Measurements from ENCODE around the gene AQR.

The AQR gene

DNA sequence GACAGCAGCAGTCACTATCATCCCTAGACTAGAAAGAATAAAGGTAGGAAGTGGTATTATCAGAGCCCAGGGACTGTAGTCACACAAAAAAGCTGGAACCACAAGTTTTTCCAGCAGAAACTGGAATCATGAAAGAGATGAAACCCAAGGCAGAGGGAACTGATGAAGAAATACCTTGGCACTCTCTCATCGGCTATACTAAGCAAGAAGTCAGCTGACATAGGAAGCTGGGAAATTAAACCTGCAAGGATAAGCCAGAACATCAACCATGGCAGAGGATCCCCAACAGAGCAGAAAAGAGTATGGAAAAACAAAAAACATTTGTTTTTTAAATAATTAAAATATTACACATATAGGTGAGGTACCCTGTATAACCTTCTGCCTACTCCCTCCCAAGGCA is 86.5 kb downstream of the AQR start:
- H3K27me3 ChIP-seq (ENCODE audit: control insufficient read depth, insufficient read depth, low read length): no peaks in the 10 kb centered on the region
- H3K9me3 ChIP-seq (ENCODE audit: control insufficient read depth, insufficient read depth, low read length): no peaks in the 10 kb centered on the region
- H3K36me3 ChIP-seq (ENCODE audit: control insufficient read depth, insufficient read depth, low read length): peaks cover 87% of the 10 kb centered on the region
- no peak overlapping the region for H3K27ac ChIP-seq (ENCODE audit: low read depth, low read length)
- no peak overlapping the region for H3K4me3 ChIP-seq (ENCODE audit: low read depth, low read length)
- H3K9ac ChIP-seq (ENCODE audit: low read depth, low read length): no peak overlapping the region
- no peaks in the 10 kb centered on the region for H3K4me1 ChIP-seq (ENCODE audit: control insufficient read depth, insufficient read depth, low read length)

DNA sequence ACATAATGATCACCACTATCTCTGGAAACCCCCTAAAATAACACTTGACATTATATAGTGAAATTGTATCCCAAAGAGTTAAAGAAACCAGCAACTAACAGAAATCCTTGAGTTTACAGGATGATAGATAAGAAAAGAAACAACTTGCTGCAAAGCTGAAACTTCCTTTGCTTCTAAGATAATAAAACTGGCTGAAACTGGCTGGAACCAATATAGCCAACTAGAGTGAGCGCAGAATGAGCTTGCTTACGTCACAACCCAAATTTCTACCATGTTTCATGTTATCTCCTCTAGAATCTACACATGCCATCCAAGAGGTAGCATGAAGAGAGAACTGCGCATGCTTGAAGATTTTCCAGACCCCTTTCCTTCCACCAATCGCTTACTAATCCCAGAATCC is 90.4 kb downstream of the AQR start:
- no peaks in the 10 kb centered on the region for H3K9me3 ChIP-seq (ENCODE audit: control insufficient read depth, insufficient read depth, low read length)
- no peak overlapping the region for H3K4me3 ChIP-seq (ENCODE audit: low read depth, low read length)
- no peaks in the 10 kb centered on the region for H3K4me1 ChIP-seq (ENCODE audit: control insufficient read depth, insufficient read depth, low read length)
- no peak overlapping the region for H3K27ac ChIP-seq (ENCODE audit: low read depth, low read length)
- H3K36me3 ChIP-seq (ENCODE audit: control insufficient read depth, insufficient read depth, low read length): peaks cover 80% of the 10 kb centered on the region
- no peaks in the 10 kb centered on the region for H3K27me3 ChIP-seq (ENCODE audit: control insufficient read depth, insufficient read depth, low read length)
- no peak overlapping the region for H3K9ac ChIP-seq (ENCODE audit: low read depth, low read length)

DNA sequence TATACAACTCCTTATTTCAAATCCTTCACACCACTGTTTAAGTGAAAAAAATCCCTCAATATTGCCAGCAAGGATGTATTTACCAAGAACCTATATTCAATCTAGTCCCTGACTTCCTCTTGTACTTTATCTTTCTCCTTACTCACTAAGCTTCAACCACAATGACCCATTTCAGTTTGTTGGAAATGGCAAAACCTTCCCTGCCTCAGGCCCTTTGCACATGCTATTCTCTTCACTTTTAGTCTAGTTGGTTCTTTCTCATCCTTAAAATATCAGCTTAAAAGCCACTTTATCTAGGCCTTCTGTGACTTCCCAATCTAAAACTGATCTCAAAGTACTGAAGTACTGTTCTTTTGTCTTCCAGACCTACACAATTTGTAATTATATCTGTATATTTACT is 92.9 kb downstream of the AQR start:
- Histone ChIP-seq H3K27me3 (ENCODE audit: control insufficient read depth, insufficient read depth, low read length) (no peaks in the 10 kb centered on the region), H3K36me3 (ENCODE audit: control insufficient read depth, insufficient read depth, low read length) (peaks cover 75% of the 10 kb centered on the region), H3K9ac (ENCODE audit: low read depth, low read length) (no peak overlapping the region), H3K27ac (ENCODE audit: low read depth, low read length) (no peak overlapping the region), H3K4me1 (ENCODE audit: control insufficient read depth, insufficient read depth, low read length) (no peaks in the 10 kb centered on the region), H3K4me3 (ENCODE audit: low read depth, low read length) (no peak overlapping the region), H3K9me3 (ENCODE audit: control insufficient read depth, insufficient read depth, low read length) (no peaks in the 10 kb centered on the region)

DNA sequence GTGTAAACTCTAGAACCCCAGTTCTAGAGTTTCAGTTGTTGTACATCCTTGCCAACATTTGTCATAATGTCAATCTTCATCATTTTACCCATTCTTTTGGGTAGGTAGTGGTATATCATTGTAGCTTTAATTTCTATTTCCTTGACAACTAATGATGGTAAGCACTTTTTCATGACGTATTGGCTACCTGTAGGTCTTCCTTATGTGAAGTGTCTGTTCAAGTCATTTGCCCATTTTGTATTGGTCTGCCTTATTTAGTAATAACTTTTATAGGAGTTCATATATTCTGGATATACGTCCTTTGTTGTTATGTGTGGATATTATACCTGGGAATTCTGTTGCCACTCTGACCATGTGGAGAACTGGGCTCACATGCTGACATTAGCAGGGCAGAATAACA is 100.4 kb downstream of the AQR start:
- H3K9me3 ChIP-seq (ENCODE audit: control insufficient read depth, insufficient read depth, low read length): no peaks in the 10 kb centered on the region
- no peaks in the 10 kb centered on the region for H3K27me3 ChIP-seq (ENCODE audit: control insufficient read depth, insufficient read depth, low read length)
- no peak overlapping the region for H3K4me3 ChIP-seq (ENCODE audit: low read depth, low read length)
- no peaks in the 10 kb centered on the region for H3K4me1 ChIP-seq (ENCODE audit: control insufficient read depth, insufficient read depth, low read length)
- no peak overlapping the region for H3K9ac ChIP-seq (ENCODE audit: low read depth, low read length)
- peaks cover 71% of the 10 kb centered on the region for H3K36me3 ChIP-seq (ENCODE audit: control insufficient read depth, insufficient read depth, low read length)
- no peak overlapping the region for H3K27ac ChIP-seq (ENCODE audit: low read depth, low read length)

DNA sequence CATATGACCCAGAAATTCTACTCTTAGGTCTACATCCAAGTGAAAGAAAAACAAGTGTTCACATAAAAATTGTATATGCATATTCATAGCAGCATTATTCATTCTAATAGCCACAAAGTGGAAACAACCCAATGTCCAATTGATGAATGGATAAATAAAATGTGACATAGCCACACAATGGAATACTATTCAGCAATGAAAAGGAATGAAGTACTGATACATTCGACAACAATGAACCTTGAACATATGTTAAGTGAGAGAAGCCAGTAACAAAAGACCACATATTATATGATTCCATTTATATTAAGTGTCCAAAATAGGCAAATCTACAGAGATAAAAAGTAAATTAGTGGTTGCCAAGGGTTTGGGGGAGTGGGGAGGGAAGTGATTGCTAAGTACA is 104.0 kb downstream of the AQR start:
- H3K4me3 ChIP-seq (ENCODE audit: low read depth, low read length): no peak overlapping the region
- no peak overlapping the region for H3K27ac ChIP-seq (ENCODE audit: low read depth, low read length)
- H3K27me3 ChIP-seq (ENCODE audit: control insufficient read depth, insufficient read depth, low read length): no peaks in the 10 kb centered on the region
- no peaks in the 10 kb centered on the region for H3K9me3 ChIP-seq (ENCODE audit: control insufficient read depth, insufficient read depth, low read length)
- H3K4me1 ChIP-seq (ENCODE audit: control insufficient read depth, insufficient read depth, low read length): no peaks in the 10 kb centered on the region
- H3K36me3 ChIP-seq (ENCODE audit: control insufficient read depth, insufficient read depth, low read length): peaks cover 81% of the 10 kb centered on the region
- no peak overlapping the region for H3K9ac ChIP-seq (ENCODE audit: low read depth, low read length)

DNA sequence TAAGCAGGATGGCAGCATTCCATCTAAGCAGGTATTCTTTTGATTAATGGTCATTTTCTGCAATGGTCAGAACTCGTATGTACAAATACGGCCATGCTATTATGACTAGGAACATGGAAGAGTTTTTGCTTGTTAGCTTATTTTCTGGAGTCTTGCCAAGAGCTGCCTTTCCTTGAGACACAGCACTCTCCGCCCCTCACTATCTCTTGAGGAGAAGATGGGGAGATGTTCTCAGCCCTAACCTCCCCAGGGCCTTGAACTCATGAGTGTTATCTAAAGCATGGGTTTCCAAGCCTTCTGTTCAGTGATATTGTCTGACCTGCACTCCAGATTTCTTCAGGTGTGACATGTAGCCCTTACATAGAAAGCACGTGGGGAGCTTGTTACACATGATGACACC is 108.3 kb downstream of the AQR start:
- Histone ChIP-seq H3K4me1 (ENCODE audit: control insufficient read depth, insufficient read depth, low read length) (no peaks in the 10 kb centered on the region), H3K27ac (ENCODE audit: low read depth, low read length) (no peak overlapping the region), H3K9me3 (ENCODE audit: control insufficient read depth, insufficient read depth, low read length) (no peaks in the 10 kb centered on the region), H3K4me3 (ENCODE audit: low read depth, low read length) (no peak overlapping the region), H3K27me3 (ENCODE audit: control insufficient read depth, insufficient read depth, low read length) (no peaks in the 10 kb centered on the region), H3K9ac (ENCODE audit: low read depth, low read length) (no peak overlapping the region), H3K36me3 (ENCODE audit: control insufficient read depth, insufficient read depth, low read length) (peaks cover 88% of the 10 kb centered on the region)

DNA sequence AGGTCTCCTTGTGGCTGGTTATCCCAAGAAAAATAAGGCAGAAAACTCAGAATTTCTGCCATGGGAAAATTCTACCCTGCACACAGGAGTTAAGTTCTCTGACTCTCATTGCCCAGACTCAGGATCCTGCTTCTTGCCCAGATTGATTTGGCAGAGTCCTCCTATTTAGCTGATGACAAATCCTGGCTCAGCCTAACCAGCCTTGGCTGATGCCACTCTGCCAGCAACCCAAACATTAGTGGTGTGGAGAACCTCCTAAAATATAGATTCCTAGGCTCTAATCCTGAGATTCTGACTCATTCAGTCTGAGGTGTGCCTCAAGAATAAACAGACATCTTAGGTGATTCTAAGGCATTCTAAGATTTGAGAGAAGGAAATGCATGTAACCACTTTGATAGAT is 113.6 kb downstream of the AQR start:
- no peaks in the 10 kb centered on the region for H3K4me1 ChIP-seq (ENCODE audit: control insufficient read depth, insufficient read depth, low read length)

DNA sequence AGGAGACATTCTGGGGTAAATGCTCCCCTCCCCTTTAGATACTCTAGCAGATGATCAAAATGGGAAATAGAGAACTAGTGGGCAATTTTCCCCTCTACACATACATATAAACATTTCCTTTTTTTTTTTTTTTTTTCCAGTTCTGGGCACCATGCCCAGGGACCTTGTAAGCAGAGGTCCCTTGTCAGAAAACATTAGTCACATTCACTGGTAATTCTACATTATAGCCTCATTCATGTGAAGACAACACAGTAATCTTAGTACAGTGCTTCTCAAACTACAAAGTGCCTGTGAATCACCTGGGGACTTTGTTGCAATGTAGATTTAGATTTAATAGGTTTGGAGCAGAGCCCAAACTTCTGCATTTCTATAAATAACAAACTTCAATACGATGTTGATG is 114.1 kb downstream of the AQR start:
- Histone ChIP-seq H3K27ac (ENCODE audit: low read depth, low read length) (no peak overlapping the region), H3K4me3 (ENCODE audit: low read depth, low read length) (no peak overlapping the region), H3K9me3 (ENCODE audit: control insufficient read depth, insufficient read depth, low read length) (no peaks in the 10 kb centered on the region), H3K9ac (ENCODE audit: low read depth, low read length) (no peak overlapping the region), H3K27me3 (ENCODE audit: control insufficient read depth, insufficient read depth, low read length) (no peaks in the 10 kb centered on the region), H3K4me1 (ENCODE audit: control insufficient read depth, insufficient read depth, low read length) (no peaks in the 10 kb centered on the region), H3K36me3 (ENCODE audit: control insufficient read depth, insufficient read depth, low read length) (peaks cover 55% of the 10 kb centered on the region)

More for the DNA sequence above, 113.6 kb downstream of the AQR start:
- H3K9ac ChIP-seq (ENCODE audit: low read depth, low read length): no peak overlapping the region
- no peak overlapping the region for H3K27ac ChIP-seq (ENCODE audit: low read depth, low read length)
- no peaks in the 10 kb centered on the region for H3K27me3 ChIP-seq (ENCODE audit: control insufficient read depth, insufficient read depth, low read length)
- H3K4me3 ChIP-seq (ENCODE audit: low read depth, low read length): no peak overlapping the region
- no peaks in the 10 kb centered on the region for H3K9me3 ChIP-seq (ENCODE audit: control insufficient read depth, insufficient read depth, low read length)
- peaks cover 60% of the 10 kb centered on the region for H3K36me3 ChIP-seq (ENCODE audit: control insufficient read depth, insufficient read depth, low read length)

DNA sequence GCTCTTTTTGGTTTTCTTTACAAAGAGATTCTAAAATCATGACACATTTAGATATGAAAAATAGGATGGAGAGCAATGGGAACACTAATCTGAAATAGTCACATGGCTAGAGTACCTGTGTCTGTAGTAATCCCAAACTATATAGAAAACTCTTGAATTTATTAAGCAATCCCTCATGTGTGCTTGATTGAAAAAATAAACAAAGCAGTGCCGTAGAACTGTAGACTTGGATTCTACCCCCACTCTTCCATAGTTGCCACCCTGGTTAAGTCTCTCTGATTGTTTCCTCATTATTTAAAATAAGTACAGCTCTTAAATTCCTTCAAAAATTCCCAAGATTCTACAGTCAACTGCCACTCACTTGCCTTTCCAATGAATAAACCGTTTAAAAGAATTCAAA is 115.3 kb downstream of the AQR start:
- Histone ChIP-seq H3K27me3 (ENCODE audit: control insufficient read depth, insufficient read depth, low read length) (no peaks in the 10 kb centered on the region), H3K27ac (ENCODE audit: low read depth, low read length) (no peak overlapping the region), H3K9me3 (ENCODE audit: control insufficient read depth, insufficient read depth, low read length) (no peaks in the 10 kb centered on the region), H3K9ac (ENCODE audit: low read depth, low read length) (no peak overlapping the region), H3K4me1 (ENCODE audit: control insufficient read depth, insufficient read depth, low read length) (no peaks in the 10 kb centered on the region), H3K4me3 (ENCODE audit: low read depth, low read length) (no peak overlapping the region), H3K36me3 (ENCODE audit: control insufficient read depth, insufficient read depth, low read length) (peaks cover 43% of the 10 kb centered on the region)

DNA sequence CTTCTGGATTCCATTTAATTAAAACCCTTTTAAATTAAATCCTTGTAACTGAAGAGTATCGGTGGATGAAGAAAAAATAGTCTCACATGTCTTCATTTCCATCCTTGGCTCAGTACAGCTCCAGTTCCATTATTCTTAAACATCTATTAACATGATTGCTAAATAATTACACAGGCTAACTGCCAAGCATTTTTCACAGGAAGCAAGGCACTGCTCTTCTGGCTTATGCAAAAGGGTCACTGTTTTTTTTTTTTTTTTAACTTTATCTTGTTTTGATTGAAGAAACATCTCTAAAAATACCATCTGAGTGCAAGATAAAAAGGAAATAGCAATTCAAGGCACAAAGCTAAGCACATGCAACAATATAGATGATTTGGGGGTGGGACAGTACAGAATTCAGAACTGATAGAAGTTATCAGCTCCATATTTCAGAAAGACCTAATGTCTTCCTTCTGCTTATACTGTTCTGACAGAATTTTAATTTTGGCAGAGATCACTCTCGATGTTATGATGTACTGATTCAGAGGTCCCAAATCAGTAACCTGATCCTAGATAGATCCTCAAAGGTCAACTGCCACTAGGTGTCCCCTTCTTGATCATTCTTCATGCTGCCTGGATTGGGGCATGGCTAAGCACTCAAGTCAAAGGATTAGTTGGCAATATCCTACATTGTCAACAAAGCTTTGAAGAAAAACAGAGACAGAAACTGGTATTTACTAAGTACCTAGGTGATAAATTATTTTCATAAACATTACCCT is 116.4 kb downstream of the AQR start:
- Histone ChIP-seq H3K4me1 (ENCODE audit: control insufficient read depth, insufficient read depth, low read length) (no peaks in the 10 kb centered on the region), H3K9ac (ENCODE audit: low read depth, low read length) (no peak overlapping the region), H3K36me3 (ENCODE audit: control insufficient read depth, insufficient read depth, low read length) (peaks cover 33% of the 10 kb centered on the region), H3K27ac (ENCODE audit: low read depth, low read length) (no peak overlapping the region), H3K27me3 (ENCODE audit: control insufficient read depth, insufficient read depth, low read length) (no peaks in the 10 kb centered on the region), H3K4me3 (ENCODE audit: low read depth, low read length) (no peak overlapping the region), H3K9me3 (ENCODE audit: control insufficient read depth, insufficient read depth, low read length) (no peaks in the 10 kb centered on the region)

DNA sequence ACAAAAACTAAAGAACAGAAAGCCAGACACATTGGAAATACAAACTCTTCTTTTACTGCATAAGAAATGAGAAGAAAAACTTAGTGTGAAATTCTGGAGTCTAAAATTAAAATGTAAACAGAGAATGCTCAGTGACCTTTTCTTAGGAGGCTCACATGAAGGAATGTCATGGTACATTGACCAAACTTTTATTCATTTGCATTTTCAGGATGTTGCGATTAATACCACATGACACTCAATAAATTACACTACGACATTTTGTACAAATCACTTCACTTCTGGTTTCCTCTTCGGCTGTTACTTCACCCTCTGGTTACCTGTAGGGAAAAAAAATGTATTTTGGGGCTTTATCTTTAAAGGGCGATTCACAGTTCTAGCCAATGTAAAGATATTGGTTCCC is 117.8 kb downstream of the AQR start:
- Histone ChIP-seq H3K4me3 (ENCODE audit: low read depth, low read length) (no peak overlapping the region), H3K9me3 (ENCODE audit: control insufficient read depth, insufficient read depth, low read length) (no peaks in the 10 kb centered on the region), H3K27me3 (ENCODE audit: control insufficient read depth, insufficient read depth, low read length) (no peaks in the 10 kb centered on the region), H3K4me1 (ENCODE audit: control insufficient read depth, insufficient read depth, low read length) (no peaks in the 10 kb centered on the region), H3K27ac (ENCODE audit: low read depth, low read length) (no peak overlapping the region), H3K36me3 (ENCODE audit: control insufficient read depth, insufficient read depth, low read length) (peaks cover 23% of the 10 kb centered on the region), H3K9ac (ENCODE audit: low read depth, low read length) (no peak overlapping the region)
